ENCODE data around the gene DNAH1.

DNAH1 gene

GRCh38 chr3:52298149-52299098 lies 17.7 kb upstream of the DNAH1 start:
- TF ChIP-seq RAD21 (IDR thresholded peaks at IDR 0.05; ENCODE audit: low read depth) (no peak), REST (IDR thresholded peaks at IDR 0.05; ENCODE audit: low read depth) (no peak), EGR1 (IDR thresholded peaks at IDR 0.05) (no peak), CREB1 (IDR thresholded peaks at IDR 0.05; ENCODE audit: low read depth) (no peak), YY1 (IDR thresholded peaks at IDR 0.05; ENCODE audit: low read depth) (no peak), MAX (IDR thresholded peaks at IDR 0.05) (no peak), TAF1 (IDR thresholded peaks at IDR 0.05; ENCODE audit: low read depth) (no peak), TEAD4 (IDR thresholded peaks at IDR 0.05) (no peak), EP300 (IDR thresholded peaks at IDR 0.05; ENCODE audit: borderline replicate concordance) (no peak), ZBTB7A (IDR thresholded peaks at IDR 0.05; ENCODE audit: low read depth) (no peak), NFIC (IDR thresholded peaks at IDR 0.05) (no peak), CEBPB (IDR thresholded peaks at IDR 0.05) (no peak)

- no peak for TF ChIP-seq TCF12 (IDR thresholded peaks at IDR 0.05; ENCODE audit: low read depth)
- TF ChIP-seq TAF1 (IDR thresholded peaks at IDR 0.05; ENCODE audit: low read depth): no peak
- no peak for TF ChIP-seq RAD21 (IDR thresholded peaks at IDR 0.05; ENCODE audit: low read depth)
- no peak for TF ChIP-seq YY1 (IDR thresholded peaks at IDR 0.05; ENCODE audit: low read depth)
- TF ChIP-seq EP300 (IDR thresholded peaks at IDR 0.05; ENCODE audit: borderline replicate concordance): no peak
- TF ChIP-seq CEBPB (IDR thresholded peaks at IDR 0.05): no peak
- TF ChIP-seq ZBTB7A (IDR thresholded peaks at IDR 0.05; ENCODE audit: low read depth): no peak
- TF ChIP-seq USF1 (IDR thresholded peaks at IDR 0.05): no peak
- no peak for TF ChIP-seq EGR1 (IDR thresholded peaks at IDR 0.05)
- no peak for TF ChIP-seq FOXM1 (IDR thresholded peaks at IDR 0.05; ENCODE audit: borderline replicate concordance, low read depth)
- no peak for TF ChIP-seq CREB1 (IDR thresholded peaks at IDR 0.05; ENCODE audit: low read depth)
- no peak for TF ChIP-seq MAX (IDR thresholded peaks at IDR 0.05)
- TF ChIP-seq TEAD4 (IDR thresholded peaks at IDR 0.05): no peak
- TF ChIP-seq NFIC (IDR thresholded peaks at IDR 0.05): no peak
- TF ChIP-seq REST (IDR thresholded peaks at IDR 0.05; ENCODE audit: low read depth): no peak
Observed at GRCh38 chr3:52299247-52299878, 16.8 kb upstream of the DNAH1 start.

- TF ChIP-seq ZBTB7A (IDR thresholded peaks at IDR 0.05; ENCODE audit: low read depth): no peak
- no peak for TF ChIP-seq NFIC (IDR thresholded peaks at IDR 0.05)
- TF ChIP-seq USF1 (IDR thresholded peaks at IDR 0.05): no peak
- TF ChIP-seq TEAD4 (IDR thresholded peaks at IDR 0.05): no peak
- no peak for TF ChIP-seq CREB1 (IDR thresholded peaks at IDR 0.05; ENCODE audit: low read depth)
- no peak for TF ChIP-seq EGR1 (IDR thresholded peaks at IDR 0.05)
- TF ChIP-seq FOXM1 (IDR thresholded peaks at IDR 0.05; ENCODE audit: borderline replicate concordance, low read depth): no peak
- TF ChIP-seq TCF12 (IDR thresholded peaks at IDR 0.05; ENCODE audit: low read depth): no peak
- TF ChIP-seq EP300 (IDR thresholded peaks at IDR 0.05; ENCODE audit: borderline replicate concordance): no peak
Observed at GRCh38 chr3:52299879-52300611, 16.1 kb upstream of the DNAH1 start.

- TF ChIP-seq RAD21 (IDR thresholded peaks at IDR 0.05; ENCODE audit: low read depth): no peak
- TF ChIP-seq YY1 (IDR thresholded peaks at IDR 0.05; ENCODE audit: low read depth): no peak
- no peak for TF ChIP-seq REST (IDR thresholded peaks at IDR 0.05; ENCODE audit: low read depth)
- no peak for TF ChIP-seq USF1 (IDR thresholded peaks at IDR 0.05)
- TF ChIP-seq CREB1 (IDR thresholded peaks at IDR 0.05; ENCODE audit: low read depth): no peak
- TF ChIP-seq EP300 (IDR thresholded peaks at IDR 0.05; ENCODE audit: borderline replicate concordance): no peak
- no peak for TF ChIP-seq TEAD4 (IDR thresholded peaks at IDR 0.05)
- TF ChIP-seq EGR1 (IDR thresholded peaks at IDR 0.05): no peak
- TF ChIP-seq TCF12 (IDR thresholded peaks at IDR 0.05; ENCODE audit: low read depth): no peak
- no peak for TF ChIP-seq NFIC (IDR thresholded peaks at IDR 0.05)
- TF ChIP-seq FOXM1 (IDR thresholded peaks at IDR 0.05; ENCODE audit: borderline replicate concordance, low read depth): no peak
- TF ChIP-seq MAX (IDR thresholded peaks at IDR 0.05): no peak
- no peak for TF ChIP-seq ZBTB7A (IDR thresholded peaks at IDR 0.05; ENCODE audit: low read depth)
- no peak for TF ChIP-seq TAF1 (IDR thresholded peaks at IDR 0.05; ENCODE audit: low read depth)
- TF ChIP-seq CEBPB (IDR thresholded peaks at IDR 0.05): no peak
Observed at GRCh38 chr3:52302426-52303145, 13.5 kb upstream of the DNAH1 start.

All from Ishikawa (cell line).